ENCODE data around the gene ZNF84.

DNA sequence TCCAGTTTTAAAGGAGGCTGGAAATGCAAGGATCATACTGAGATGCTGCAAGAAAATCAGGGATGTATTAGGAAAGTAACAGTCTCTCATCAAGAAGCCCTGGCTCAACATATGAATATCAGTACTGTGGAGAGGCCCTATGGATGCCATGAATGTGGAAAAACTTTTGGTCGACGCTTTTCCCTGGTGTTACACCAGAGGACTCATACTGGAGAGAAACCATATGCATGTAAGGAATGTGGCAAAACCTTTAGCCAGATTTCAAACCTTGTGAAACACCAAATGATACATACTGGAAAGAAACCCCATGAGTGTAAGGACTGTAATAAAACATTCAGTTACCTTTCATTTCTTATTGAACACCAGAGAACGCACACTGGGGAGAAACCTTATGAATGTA is 68.3 kb downstream of the ZNF84 start:
- TF ChIP-seq EZH2 (IDR thresholded peaks at IDR 0.05) (no peak), POLR2AphosphoS5 (IDR thresholded peaks at IDR 0.05; ENCODE audit: borderline replicate concordance, low read depth, low read length) (no peak)
